HCT116 (cell line): ENCODE data around the gene GDAP1L1. TPM values are rescaled to one million over a fixed set of nuclear protein-coding genes. Genes with fewer than 3 reads are reported as not detected.

Source experiments
- ATAC-seq: fragments of 200-7000 bp; cut with Tn5 transposase; 2 replicates; pipeline ENCODE4 v1.9.1; 2020; ENCODE audit warnings: mild to moderate bottlenecking, moderate library complexity
- BruUV-seq: library from RNA; stranded (reverse); fragments of 400-500 nt; replicated peaks from 2 replicates; lab custom pipeline; 2021; lab: Mats Ljungman, UMichigan
- CTCF ChIA-PET: fragments of 300-600 bp; sonication (Branson Sonifier 250); formaldehyde crosslinking; loops from one replicate; lab custom pipeline; 2021; ENCODE audit warnings: antibody characterized with exemption; lab: Charles Lee
- POLR2A ChIA-PET: fragments of 300-600, 350-600 bp; sonication (Branson Sonifier 250); formaldehyde crosslinking; loops from one replicate; lab custom pipeline; 2021; ENCODE audit warnings: antibody characterized with exemption; lab: Charles Lee
- RAD21 ChIA-PET, 2 experiments: fragments of 300-600 bp; sonication (Branson Sonifier 250); formaldehyde crosslinking; loops; one replicate each; lab custom pipeline; 2023; ENCODE audit warnings: low total read pairs in 2 of 2; ENCODE audit not compliant: uncharacterized antibody in 2 of 2, unreplicated experiment in 2 of 2, low non-redundant PET in 1 of 2; lab: Charles Lee
- DNase-seq: peaks from one replicate; pipeline ENCODE4 v3.0.0-alpha.2; 2010; ENCODE audit warnings: low read depth, low spot score
- H2AFZ ChIP-seq: fragments of 200-600 bp; shearing (Covaris generic), sonication (generic); 2 replicates; pipeline ENCODE4 v1.6.1; 2017; ENCODE audit warnings: low read depth, mixed run types, mixed read lengths, antibody characterized with exemption, low read length; ENCODE audit not compliant: poor library complexity, severe bottlenecking
- H3K27ac ChIP-seq: 2 replicates; pipeline ENCODE4 v1.5.1; 2012; ENCODE audit warnings: low read depth, low read length
- H3K27me3 ChIP-seq: fragments of 200-600 bp; sonication (generic); 2 replicates; pipeline ENCODE4 v1.6.1; 2016; ENCODE audit warnings: mixed run types, low read length, mixed read lengths; ENCODE audit not compliant: insufficient read depth
- H3K36me3 ChIP-seq, 2 experiments: fragments of 200-500 bp in 1 of 2; fragments of 200-600 bp in 1 of 2; sonication (Bioruptor generic) in 1 of 2; sonication (generic) in 1 of 2; 2 replicates each; pipeline versions ENCODE4 v1.5.1 to v1.6.1; 2014 to 2016; ENCODE audit warnings: low read length in 2 of 2, inconsistent platforms in 1 of 2, mixed read lengths in 1 of 2, mixed run types in 1 of 2; ENCODE audit not compliant: insufficient read depth in 2 of 2, control insufficient read depth in 1 of 2
- H3K4me1 ChIP-seq, 2 experiments: fragments of 200-600 bp in 1 of 2; sonication (generic) in 1 of 2; 2 replicates each; pipeline versions ENCODE4 v1.5.1 to v1.6.1; 2012 to 2017; ENCODE audit warnings: low read length in 2 of 2, inconsistent platforms in 1 of 2, mild to moderate bottlenecking in 1 of 2, mixed read lengths in 1 of 2, mixed run types in 1 of 2, moderate library complexity in 1 of 2; ENCODE audit not compliant: insufficient read depth in 2 of 2, control insufficient read depth in 1 of 2
- H3K4me2 ChIP-seq: fragments of 200-600 bp; sonication (generic); 2 replicates; pipeline ENCODE4 v1.6.1; 2017; ENCODE audit warnings: mixed run types, low read length, mixed read lengths
- H3K4me3 ChIP-seq, 2 experiments: fragments of 200-600 bp in 1 of 2; sonication (generic) in 1 of 2; replicated peaks in 1 of 2; 2 replicates each; pipeline ENCODE4 v1.5.1; 2011 to 2016; ENCODE audit warnings: low read length in 2 of 2, control low read depth in 1 of 2, low read depth in 1 of 2, mild to moderate bottlenecking in 1 of 2, mixed read lengths in 1 of 2, mixed run types in 1 of 2
- H3K79me2 ChIP-seq: fragments of 200-600 bp; sonication (generic); 2 replicates; pipeline ENCODE4 v1.6.1; 2017; ENCODE audit warnings: mild to moderate bottlenecking, mixed run types, low read length, moderate library complexity, mixed read lengths; ENCODE audit not compliant: insufficient read depth
- H3K9ac ChIP-seq: fragments of 200-600 bp; sonication (generic); 2 replicates; pipeline ENCODE4 v1.6.1; 2016; ENCODE audit warnings: low read length, mixed read lengths
- H3K9me2 ChIP-seq: fragments of 200-600 bp; sonication (generic), shearing (Covaris generic); 2 replicates; pipeline ENCODE4 v1.6.1; 2017; ENCODE audit warnings: mixed run types, mild to moderate bottlenecking, moderate library complexity; ENCODE audit not compliant: insufficient read depth
- H3K9me3 ChIP-seq, 2 experiments: fragments of 200-500 bp in 1 of 2; fragments of 200-600 bp in 1 of 2; sonication (Bioruptor generic) in 1 of 2; sonication (generic) in 1 of 2; 2 replicates each; pipeline ENCODE4 v1.6.1; 2014 to 2017; ENCODE audit warnings: low read length in 2 of 2, mixed read lengths in 2 of 2, inconsistent platforms in 1 of 2, low read depth in 1 of 2, mild to moderate bottlenecking in 1 of 2, mixed run types in 1 of 2, moderate library complexity in 1 of 2; ENCODE audit not compliant: control insufficient read depth in 1 of 2, insufficient read depth in 1 of 2
- H4K20me1 ChIP-seq: fragments of 200-600 bp; sonication (generic), shearing (Covaris generic); 2 replicates; pipeline ENCODE4 v1.6.1; 2017; ENCODE audit warnings: mixed run types, mild to moderate bottlenecking, moderate library complexity; ENCODE audit not compliant: insufficient read depth
- CEBPB ChIP-seq: IDR thresholded peaks from 2 replicates; pipeline ENCODE4 v1.6.1; 2012; ENCODE audit warnings: low read depth
- EGR1 ChIP-seq: IDR thresholded peaks from 2 replicates; pipeline ENCODE4 v1.6.1; 2012; ENCODE audit warnings: low read depth
- RAD21 ChIP-seq: IDR thresholded peaks from 2 replicates; pipeline ENCODE4 v1.6.1; 2012; ENCODE audit warnings: low read depth, mild to moderate bottlenecking
- TCF7L2 ChIP-seq: IDR thresholded peaks from 2 replicates; pipeline ENCODE4 v1.7.0; 2011; ENCODE audit warnings: borderline replicate concordance, inconsistent platforms; ENCODE audit not compliant: insufficient read depth, insufficient read length; ENCODE audit errors: extremely low read depth
- YY1 ChIP-seq: IDR thresholded peaks from 2 replicates; pipeline ENCODE4 v1.6.1; 2011; ENCODE audit warnings: low read length, low read depth, moderate library complexity, mild to moderate bottlenecking; ENCODE audit not compliant: insufficient replicate concordance; ENCODE audit errors: extremely low read depth
- intact Hi-C: fragments of 100-400 bp; cut with micrococcal nuclease; formaldehyde crosslinking; loops from 2 replicates; pipeline ENCODE4 v1.10.0; 2022
- total RNA-seq: library from RNA; stranded (reverse); gene quantifications from one replicate; pipeline ENCODE4 v1.2.1, GENCODE V29; 2021; ENCODE audit not compliant: unreplicated experiment
- TF ChIP-seq, protein P1 (sequence below), 3 experiments: fragments of 200-600 bp in 1 of 3; sonication (generic) in 1 of 3; IDR thresholded peaks in 2 of 3; conservative IDR thresholded peaks in 1 of 3; 2 replicates each; pipeline ENCODE4 v1.5.1; 2012 to 2017; ENCODE audit warnings: low read depth in 2 of 3, low read length in 2 of 3, antibody characterized with exemption in 1 of 3, borderline replicate concordance in 1 of 3, control low read depth in 1 of 3, mild to moderate bottlenecking in 1 of 3, mixed read lengths in 1 of 3, mixed run types in 1 of 3, moderate library complexity in 1 of 3; ENCODE audit not compliant: insufficient read depth in 1 of 3
- TF ChIP-seq, protein P2 (sequence below): IDR thresholded peaks from 2 replicates; pipeline ENCODE4 v1.6.1; 2012; ENCODE audit warnings: low read depth
- TF ChIP-seq, protein P3 (sequence below): IDR thresholded peaks from 2 replicates; pipeline ENCODE4 v1.6.1; 2011; ENCODE audit warnings: mild to moderate bottlenecking, low read length, moderate library complexity; ENCODE audit not compliant: insufficient replicate concordance; ENCODE audit errors: extremely low read depth

The GDAP1L1 gene
- total RNA-seq, 1 experiment from 2014 or later, result not detected

DNA sequence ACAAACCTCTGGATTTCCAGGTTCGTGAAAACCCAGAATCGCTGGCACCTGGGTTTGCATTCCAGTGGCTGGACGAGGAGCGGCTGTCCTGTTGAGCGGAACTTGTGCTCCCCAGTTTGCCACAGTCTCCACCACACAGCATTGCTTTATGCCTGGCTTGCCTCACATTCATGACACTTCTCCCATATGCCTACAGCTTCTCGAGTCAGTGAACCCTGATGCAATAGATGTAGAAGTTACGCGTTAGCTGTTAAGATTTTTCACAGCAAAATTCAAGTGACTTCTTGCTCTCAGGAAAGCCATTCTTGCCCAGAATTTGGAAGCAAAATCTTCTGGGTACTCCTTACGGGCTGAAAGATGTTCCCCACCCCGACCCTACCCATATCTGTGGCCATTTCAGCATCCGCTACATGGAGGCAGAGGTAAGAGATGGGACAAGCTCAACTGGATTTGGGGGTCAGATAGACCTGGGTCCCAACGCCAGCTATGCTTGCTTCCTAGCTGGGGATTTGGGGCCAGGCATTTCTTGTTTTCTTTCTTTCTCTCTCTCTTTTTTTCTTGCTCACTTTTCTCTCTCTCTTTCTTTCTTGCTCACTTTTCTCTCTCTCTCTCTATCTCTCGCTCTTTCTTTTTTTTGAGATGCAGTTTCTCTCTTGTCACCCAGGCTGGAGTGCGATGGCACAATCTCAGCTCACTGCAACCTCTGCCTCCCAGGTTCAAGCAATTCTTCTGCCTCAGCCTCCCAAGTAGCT, 12.4 kb upstream of the GDAP1L1 start:
- Histone ChIP-seq H3K27me3 (no peaks in the 10 kb centered on the region), H3K27ac (no peak overlapping the region), H3K4me2 (no peak overlapping the region), H3K79me2 (no peaks in the 10 kb centered on the region), H3K4me1 (peaks cover 7 to 9% of the 10 kb centered on the region in 2 experiments; a peak in 3 of 4 replicates), H4K20me1 (no peaks in the 10 kb centered on the region), H2AFZ (no peak overlapping the region), H3K9ac (no peak overlapping the region), H3K9me2 (no peaks in the 10 kb centered on the region), H3K9me3 (no peaks in the 10 kb centered on the region), H3K36me3 (no peaks in the 10 kb centered on the region), H3K4me3 (no peak overlapping the region)
- DNase-seq, result no peak
- TF ChIP-seq CEBPB, result no peak
- TF ChIP-seq, protein P1, sequence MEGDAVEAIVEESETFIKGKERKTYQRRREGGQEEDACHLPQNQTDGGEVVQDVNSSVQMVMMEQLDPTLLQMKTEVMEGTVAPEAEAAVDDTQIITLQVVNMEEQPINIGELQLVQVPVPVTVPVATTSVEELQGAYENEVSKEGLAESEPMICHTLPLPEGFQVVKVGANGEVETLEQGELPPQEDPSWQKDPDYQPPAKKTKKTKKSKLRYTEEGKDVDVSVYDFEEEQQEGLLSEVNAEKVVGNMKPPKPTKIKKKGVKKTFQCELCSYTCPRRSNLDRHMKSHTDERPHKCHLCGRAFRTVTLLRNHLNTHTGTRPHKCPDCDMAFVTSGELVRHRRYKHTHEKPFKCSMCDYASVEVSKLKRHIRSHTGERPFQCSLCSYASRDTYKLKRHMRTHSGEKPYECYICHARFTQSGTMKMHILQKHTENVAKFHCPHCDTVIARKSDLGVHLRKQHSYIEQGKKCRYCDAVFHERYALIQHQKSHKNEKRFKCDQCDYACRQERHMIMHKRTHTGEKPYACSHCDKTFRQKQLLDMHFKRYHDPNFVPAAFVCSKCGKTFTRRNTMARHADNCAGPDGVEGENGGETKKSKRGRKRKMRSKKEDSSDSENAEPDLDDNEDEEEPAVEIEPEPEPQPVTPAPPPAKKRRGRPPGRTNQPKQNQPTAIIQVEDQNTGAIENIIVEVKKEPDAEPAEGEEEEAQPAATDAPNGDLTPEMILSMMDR (IDR thresholded peaks at IDR 0.05 in 2 of 3, conservative IDR thresholded peaks at IDR 0.05 in 1 of 3; ENCODE audit: borderline replicate concordance in 1 of 3, insufficient read depth in 1 of 3, low read depth in 2 of 3, low read length in 2 of 3), result no peak
- no peak for TF ChIP-seq TCF7L2
- no peak for TF ChIP-seq RAD21
- no peak for TF ChIP-seq EGR1
- no peak for TF ChIP-seq YY1
- TF ChIP-seq, protein P2, sequence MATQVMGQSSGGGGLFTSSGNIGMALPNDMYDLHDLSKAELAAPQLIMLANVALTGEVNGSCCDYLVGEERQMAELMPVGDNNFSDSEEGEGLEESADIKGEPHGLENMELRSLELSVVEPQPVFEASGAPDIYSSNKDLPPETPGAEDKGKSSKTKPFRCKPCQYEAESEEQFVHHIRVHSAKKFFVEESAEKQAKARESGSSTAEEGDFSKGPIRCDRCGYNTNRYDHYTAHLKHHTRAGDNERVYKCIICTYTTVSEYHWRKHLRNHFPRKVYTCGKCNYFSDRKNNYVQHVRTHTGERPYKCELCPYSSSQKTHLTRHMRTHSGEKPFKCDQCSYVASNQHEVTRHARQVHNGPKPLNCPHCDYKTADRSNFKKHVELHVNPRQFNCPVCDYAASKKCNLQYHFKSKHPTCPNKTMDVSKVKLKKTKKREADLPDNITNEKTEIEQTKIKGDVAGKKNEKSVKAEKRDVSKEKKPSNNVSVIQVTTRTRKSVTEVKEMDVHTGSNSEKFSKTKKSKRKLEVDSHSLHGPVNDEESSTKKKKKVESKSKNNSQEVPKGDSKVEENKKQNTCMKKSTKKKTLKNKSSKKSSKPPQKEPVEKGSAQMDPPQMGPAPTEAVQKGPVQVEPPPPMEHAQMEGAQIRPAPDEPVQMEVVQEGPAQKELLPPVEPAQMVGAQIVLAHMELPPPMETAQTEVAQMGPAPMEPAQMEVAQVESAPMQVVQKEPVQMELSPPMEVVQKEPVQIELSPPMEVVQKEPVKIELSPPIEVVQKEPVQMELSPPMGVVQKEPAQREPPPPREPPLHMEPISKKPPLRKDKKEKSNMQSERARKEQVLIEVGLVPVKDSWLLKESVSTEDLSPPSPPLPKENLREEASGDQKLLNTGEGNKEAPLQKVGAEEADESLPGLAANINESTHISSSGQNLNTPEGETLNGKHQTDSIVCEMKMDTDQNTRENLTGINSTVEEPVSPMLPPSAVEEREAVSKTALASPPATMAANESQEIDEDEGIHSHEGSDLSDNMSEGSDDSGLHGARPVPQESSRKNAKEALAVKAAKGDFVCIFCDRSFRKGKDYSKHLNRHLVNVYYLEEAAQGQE, result no peak
- TF ChIP-seq, protein P3, sequence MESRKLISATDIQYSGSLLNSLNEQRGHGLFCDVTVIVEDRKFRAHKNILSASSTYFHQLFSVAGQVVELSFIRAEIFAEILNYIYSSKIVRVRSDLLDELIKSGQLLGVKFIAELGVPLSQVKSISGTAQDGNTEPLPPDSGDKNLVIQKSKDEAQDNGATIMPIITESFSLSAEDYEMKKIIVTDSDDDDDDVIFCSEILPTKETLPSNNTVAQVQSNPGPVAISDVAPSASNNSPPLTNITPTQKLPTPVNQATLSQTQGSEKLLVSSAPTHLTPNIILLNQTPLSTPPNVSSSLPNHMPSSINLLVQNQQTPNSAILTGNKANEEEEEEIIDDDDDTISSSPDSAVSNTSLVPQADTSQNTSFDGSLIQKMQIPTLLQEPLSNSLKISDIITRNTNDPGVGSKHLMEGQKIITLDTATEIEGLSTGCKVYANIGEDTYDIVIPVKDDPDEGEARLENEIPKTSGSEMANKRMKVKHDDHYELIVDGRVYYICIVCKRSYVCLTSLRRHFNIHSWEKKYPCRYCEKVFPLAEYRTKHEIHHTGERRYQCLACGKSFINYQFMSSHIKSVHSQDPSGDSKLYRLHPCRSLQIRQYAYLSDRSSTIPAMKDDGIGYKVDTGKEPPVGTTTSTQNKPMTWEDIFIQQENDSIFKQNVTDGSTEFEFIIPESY, result no peak
- RAD21 ChIA-PET, result no interaction called here
- POLR2A ChIA-PET, result no interaction called here
- CTCF ChIA-PET, result no interaction called here
- intact Hi-C loops, result no loop called here
- BruUV-seq, result no TSS peak
- no peak for ATAC-seq
